Testis (tissue), 3 donors: ENCODE data around the gene CZIB. TPM values are rescaled to one million over a fixed set of nuclear protein-coding genes. Genes with fewer than 3 reads are reported as not detected.

ENCODE experiments used
- DNase-seq: peaks from one replicate; pipeline ENCODE4 v3.0.0-alpha.2; 2019
- H3K27ac ChIP-seq, 2 donors: fragments of 200-600 bp; sonication (generic); one replicate each; pipeline ENCODE4 v1.5.1; 2019
- H3K27me3 ChIP-seq: fragments of 200-600 bp; sonication (generic); one replicate; pipeline ENCODE4 v1.5.1; 2019
- H3K36me3 ChIP-seq: fragments of 200-600 bp; sonication (generic); one replicate; pipeline ENCODE4 v1.5.1; 2017; ENCODE audit warnings: low read depth; ENCODE audit errors: missing control alignments
- H3K4me1 ChIP-seq: fragments of 200-600 bp; sonication (generic); one replicate; pipeline ENCODE4 v1.5.1; 2019
- H3K4me3 ChIP-seq, 2 donors: fragments of 200-600 bp; sonication (generic); one replicate each; pipeline ENCODE4 v1.5.1; 2017 to 2019
- H3K9me3 ChIP-seq: fragments of 200-600 bp; sonication (generic); one replicate; pipeline ENCODE4 v1.5.1; 2017
- POLR2A ChIP-seq: fragments of 450-650 bp; IDR thresholded peaks from one replicate; pipeline ENCODE4 v1.6.1; 2017; ENCODE audit warnings: antibody characterized with exemption, mild to moderate bottlenecking, moderate library complexity
- WGBS, 2 donors: methylation state at CpG; one replicate each; pipeline ENCODE4 v1.1.5; 2018; 5-methylcytosine and 5-hydroxymethylcytosine counted together
- intact Hi-C: fragments of 100-400 bp; cut with DNase I; formaldehyde crosslinking; loops from one replicate; pipeline ENCODE4 v1.15.1; 2023; ENCODE audit warnings: low total_unique reads
- polyA plus RNA-seq: library from polyadenylated mRNA; stranded (reverse); fragments of 350-450 nt; fragmentation: Illumina TruSeq; extraction: RNeasy Lipid Tissue Mini Kit (QIAGEN cat#74804); gene quantifications from one replicate; pipeline ENCODE4 v1.2.3, GENCODE V29; 2014; ENCODE audit warnings: low read depth, low replicate concordance; ENCODE audit not compliant: insufficient read depth
- total RNA-seq, 2 donors: library from RNA; depleted of rRNA; stranded (reverse); fragments of >200 nt; gene quantifications; one replicate each; pipeline ENCODE4 v1.2.3, GENCODE V29; 2016
- TF ChIP-seq, protein P1 (sequence below), 3 experiments: fragments of 450-650 bp in 2 of 3; fragments of 200-600 bp in 1 of 3; sonication (generic) in 1 of 3; IDR thresholded peaks; one replicate each; pipeline ENCODE4 v1.5.1; 2016 to 2019; ENCODE audit warnings: antibody characterized with exemption in 3 of 3, mild to moderate bottlenecking in 2 of 3, moderate library complexity in 1 of 3

CZIB gene
- total and polyA plus RNA-seq, 3 donors from 2014 or later = 55.0 to 97.2 (median 55.4) TPM

- Histone ChIP-seq H3K9me3 (no peaks in the 10 kb centered on the region), H3K36me3 (no peaks in the 10 kb centered on the region), H3K27me3 (no peaks in the 10 kb centered on the region), H3K4me3 (no peak overlapping the region), H3K4me1 (no peaks in the 10 kb centered on the region), H3K27ac (no peak overlapping the region)
- no peak for TF ChIP-seq POLR2A
- TF ChIP-seq, protein P1, sequence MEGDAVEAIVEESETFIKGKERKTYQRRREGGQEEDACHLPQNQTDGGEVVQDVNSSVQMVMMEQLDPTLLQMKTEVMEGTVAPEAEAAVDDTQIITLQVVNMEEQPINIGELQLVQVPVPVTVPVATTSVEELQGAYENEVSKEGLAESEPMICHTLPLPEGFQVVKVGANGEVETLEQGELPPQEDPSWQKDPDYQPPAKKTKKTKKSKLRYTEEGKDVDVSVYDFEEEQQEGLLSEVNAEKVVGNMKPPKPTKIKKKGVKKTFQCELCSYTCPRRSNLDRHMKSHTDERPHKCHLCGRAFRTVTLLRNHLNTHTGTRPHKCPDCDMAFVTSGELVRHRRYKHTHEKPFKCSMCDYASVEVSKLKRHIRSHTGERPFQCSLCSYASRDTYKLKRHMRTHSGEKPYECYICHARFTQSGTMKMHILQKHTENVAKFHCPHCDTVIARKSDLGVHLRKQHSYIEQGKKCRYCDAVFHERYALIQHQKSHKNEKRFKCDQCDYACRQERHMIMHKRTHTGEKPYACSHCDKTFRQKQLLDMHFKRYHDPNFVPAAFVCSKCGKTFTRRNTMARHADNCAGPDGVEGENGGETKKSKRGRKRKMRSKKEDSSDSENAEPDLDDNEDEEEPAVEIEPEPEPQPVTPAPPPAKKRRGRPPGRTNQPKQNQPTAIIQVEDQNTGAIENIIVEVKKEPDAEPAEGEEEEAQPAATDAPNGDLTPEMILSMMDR (IDR thresholded peaks at IDR 0.05) = no peak
- WGBS, 2 donors = 92 to 93% methylated on average over 4 of the region's 4 CpGs
- no peak for DNase-seq
- intact Hi-C loops = no loop called here
Measured at GRCh38 chr1:53265581-53265980, 45.1 kb upstream of the CZIB start.

- Histone ChIP-seq H3K27me3 (no peaks in the 10 kb centered on the region), H3K4me1 (no peaks in the 10 kb centered on the region), H3K4me3 (no peak overlapping the region), H3K36me3 (no peaks in the 10 kb centered on the region), H3K27ac (no peak overlapping the region), H3K9me3 (no peaks in the 10 kb centered on the region)
- TF ChIP-seq, protein P1 (IDR thresholded peaks at IDR 0.05) = no peak
- TF ChIP-seq POLR2A = no peak
- intact Hi-C loops = no loop called here
- 96 to 97% methylated on average over 10 to 11 of the region's 11 CpGs for WGBS, 2 donors
- DNase-seq = no peak
Measured at GRCh38 chr1:53264048-53264447, 43.6 kb upstream of the CZIB start.

GRCh38 chr1:53262000-53262399 lies 41.6 kb upstream of the CZIB start:
- Histone ChIP-seq H3K36me3 (no peaks in the 10 kb centered on the region), H3K9me3 (no peaks in the 10 kb centered on the region), H3K27ac (no peak overlapping the region), H3K4me1 (no peaks in the 10 kb centered on the region), H3K4me3 (no peak overlapping the region), H3K27me3 (no peaks in the 10 kb centered on the region)
- intact Hi-C loops = no loop called here
- DNase-seq = no peak
- TF ChIP-seq, protein P1 (IDR thresholded peaks at IDR 0.05) = no peak
- no peak for TF ChIP-seq POLR2A
- WGBS, 2 donors = 85 to 94% methylated on average over 3 of the region's 3 CpGs

GRCh38 chr1:53260631-53261247 lies 40.3 kb upstream of the CZIB start:
- Histone ChIP-seq H3K9me3 (no peaks in the 10 kb centered on the region), H3K4me1 (no peaks in the 10 kb centered on the region), H3K36me3 (no peaks in the 10 kb centered on the region), H3K27ac (no peak overlapping the region), H3K4me3 (no peak overlapping the region), H3K27me3 (no peaks in the 10 kb centered on the region)
- TF ChIP-seq POLR2A = no peak
- TF ChIP-seq, protein P1 (IDR thresholded peaks at IDR 0.05) = no peak
- intact Hi-C loops = no loop called here
- WGBS, 2 donors = 84 to 88% methylated on average over 4 of the region's 4 CpGs
- DNase-seq = no peak

- Histone ChIP-seq H3K27ac (no peak overlapping the region), H3K4me3 (no peak overlapping the region), H3K27me3 (no peaks in the 10 kb centered on the region), H3K36me3 (no peaks in the 10 kb centered on the region), H3K9me3 (no peaks in the 10 kb centered on the region), H3K4me1 (peaks cover under 1% of the 10 kb centered on the region)
- intact Hi-C loops = no loop called here
- TF ChIP-seq, protein P1 (IDR thresholded peaks at IDR 0.05) = no peak
- no peak for TF ChIP-seq POLR2A
- no peak for DNase-seq
- 89 to 97% methylated on average over 2 of the region's 2 CpGs for WGBS, 2 donors
Measured at GRCh38 chr1:53259932-53260331, 39.5 kb upstream of the CZIB start.
